Esophagus muscularis mucosa (tissue), 4 donors: Measurements from ENCODE around the gene LIMS1. TPM values are rescaled to one million over a fixed set of nuclear protein-coding genes. Genes with fewer than 3 reads are reported as not detected.

ENCODE experiments used
- DNase-seq: peaks from one replicate; pipeline ENCODE4 v3.0.0-alpha.2; 2017; ENCODE audit errors: extremely low spot score
- H3K27ac ChIP-seq, 4 donors: fragments of 200-600 bp; sonication (generic); replicated peaks in 1 of 4; 1 replicate in 3 of 4; 2 replicates in 1 of 4; pipeline ENCODE4 v1.5.1; 2016 to 2019; ENCODE audit warnings: mild to moderate bottlenecking in 1 of 4
- H3K27me3 ChIP-seq, 4 donors: fragments of 200-600 bp; sonication (generic); one replicate each; pipeline versions ENCODE4 v1.5.1 to v1.6.0; 2016 to 2019
- H3K36me3 ChIP-seq, 4 donors: fragments of 200-600 bp; sonication (generic); one replicate each; pipeline ENCODE4 v1.5.1; 2016 to 2019
- H3K4me1 ChIP-seq, 4 donors: fragments of 200-600 bp; sonication (generic); one replicate each; pipeline ENCODE4 v1.5.1; 2016 to 2019
- H3K4me3 ChIP-seq, 4 donors: fragments of 200-600 bp; sonication (generic); 1 replicate in 2 of 4; 2 replicates in 2 of 4; pipeline ENCODE4 v1.5.1; 2016 to 2019; ENCODE audit warnings: mild to moderate bottlenecking in 4 of 4, moderate library complexity in 1 of 4
- H3K9me3 ChIP-seq, 4 donors: fragments of 200-600 bp; sonication (generic); 1 replicate in 3 of 4; 2 replicates in 1 of 4; pipeline ENCODE4 v1.5.1; 2016 to 2019
- EP300 ChIP-seq: sonication (generic); formaldehyde crosslinking; IDR thresholded peaks from one replicate; pipeline ENCODE4 v1.6.1; 2017; ENCODE audit warnings: antibody characterized with exemption
- POLR2A ChIP-seq: fragments of 450-650 bp; IDR thresholded peaks from one replicate; pipeline ENCODE4 v1.6.1; 2017; ENCODE audit warnings: antibody characterized with exemption, moderate library complexity, mild to moderate bottlenecking, low read depth
- POLR2AphosphoS5 ChIP-seq, 2 donors: sonication (generic); formaldehyde crosslinking; IDR thresholded peaks; one replicate each; pipeline ENCODE4 v1.6.1; 2017; ENCODE audit warnings: antibody characterized with exemption in 2 of 2
- WGBS: methylation state at CpG from one replicate; pipeline ENCODE4 v1.1.5; 2018; 5-methylcytosine and 5-hydroxymethylcytosine counted together
- intact Hi-C: fragments of 100-400 bp; cut with DNase I; formaldehyde crosslinking; loops from one replicate; pipeline ENCODE4 v1.15.1; 2023
- total RNA-seq, 4 donors: library from RNA; depleted of rRNA; stranded (reverse); fragments of >200 nt; gene quantifications; one replicate each; pipeline versions ENCODE4 v1.1.0 to v1.2.1, GENCODE V29; 2016
- TF ChIP-seq, protein P1 (sequence below), 3 experiments: fragments of 200-600 bp in 2 of 3; fragments of 450-650 bp in 1 of 3; sonication (generic) in 2 of 3; IDR thresholded peaks; one replicate each; pipeline ENCODE4 v1.5.1; 2017 to 2019; ENCODE audit warnings: antibody characterized with exemption in 3 of 3, mild to moderate bottlenecking in 2 of 3, moderate library complexity in 1 of 3

The LIMS1 gene
- total RNA-seq, 4 donors from 2014 or later = 71.0 to 141 (median 123) TPM

DNA sequence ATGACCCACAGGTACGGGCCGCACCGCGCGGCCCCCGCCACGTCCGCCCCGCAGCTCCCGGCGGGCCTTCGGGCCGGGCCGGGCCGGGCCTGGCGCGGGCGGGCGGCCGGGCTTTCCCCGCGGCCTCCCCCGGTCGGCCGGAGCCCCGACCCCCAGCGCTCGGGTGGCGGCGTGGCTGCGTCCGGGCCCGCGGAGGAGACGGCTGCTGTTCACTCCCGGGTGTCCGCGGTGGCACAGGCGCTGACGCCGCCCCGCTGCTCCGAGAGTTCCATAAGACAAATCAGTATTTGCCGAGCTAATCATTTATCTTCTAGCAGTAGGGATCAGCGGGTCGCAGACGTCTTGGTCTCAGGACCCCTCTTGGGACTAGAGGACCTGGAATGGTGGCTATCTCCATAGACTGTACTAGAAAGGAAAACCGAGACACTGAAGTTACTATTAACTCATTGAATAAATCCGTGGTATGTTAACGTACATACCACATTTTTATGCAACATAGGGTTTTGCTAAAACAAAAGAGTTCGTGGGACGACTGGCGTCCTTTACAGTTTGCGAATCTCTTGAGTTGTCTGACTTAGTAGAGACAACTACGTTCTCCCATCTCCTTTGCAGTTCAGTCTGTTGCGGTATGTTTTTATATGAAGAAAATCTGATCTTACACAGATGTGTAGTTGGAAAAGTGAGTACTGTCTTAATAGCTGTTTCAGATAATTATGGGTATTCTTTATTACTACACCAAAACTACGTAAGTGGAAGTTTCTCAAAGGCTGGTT is 500 bp downstream of the LIMS1 start:
- 2% methylated on average over 21 of the region's 57 CpGs for WGBS
- DNase-seq = no peak
- Histone ChIP-seq H3K4me3 (peak overlapping the region; percentile 64 to 98 (median 82)), H3K4me1 (peaks cover 13 to 41% (median 37%) of the 10 kb centered on the region in 4 donors), H3K27ac (peak overlapping the region; percentile 90 to 98 (median 96)), H3K9me3 (no peaks in the 10 kb centered on the region), H3K36me3 (no peaks in the 10 kb centered on the region), H3K27me3 (no peaks in the 10 kb centered on the region)
- TF ChIP-seq POLR2A = no peak
- TF ChIP-seq POLR2AphosphoS5 (IDR thresholded peaks at IDR 0.05) = peak in 1 of 2 donors; percentile 21
- intact Hi-C loops = no loop called here

DNA sequence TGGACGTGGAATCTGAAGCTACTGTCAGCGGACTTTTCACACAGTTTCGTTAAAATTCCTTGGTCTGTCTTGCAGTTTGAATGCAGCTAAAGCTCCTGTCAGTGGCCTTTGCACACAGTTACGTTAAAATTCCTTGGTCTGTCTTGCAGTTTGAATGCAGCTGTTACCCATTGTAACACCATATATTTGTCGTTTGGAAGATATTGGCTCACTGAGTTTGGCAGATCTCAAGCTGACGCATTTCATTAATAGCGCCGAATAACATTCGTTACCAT is 1.0 kb downstream of the LIMS1 start:
- WGBS = 19% methylated on average over 9 of the region's 9 CpGs
- intact Hi-C loops = no loop called here
- TF ChIP-seq POLR2A (no peak), POLR2AphosphoS5 (IDR thresholded peaks at IDR 0.05) (no peak), EP300 (no peak)
- TF ChIP-seq, protein P1, sequence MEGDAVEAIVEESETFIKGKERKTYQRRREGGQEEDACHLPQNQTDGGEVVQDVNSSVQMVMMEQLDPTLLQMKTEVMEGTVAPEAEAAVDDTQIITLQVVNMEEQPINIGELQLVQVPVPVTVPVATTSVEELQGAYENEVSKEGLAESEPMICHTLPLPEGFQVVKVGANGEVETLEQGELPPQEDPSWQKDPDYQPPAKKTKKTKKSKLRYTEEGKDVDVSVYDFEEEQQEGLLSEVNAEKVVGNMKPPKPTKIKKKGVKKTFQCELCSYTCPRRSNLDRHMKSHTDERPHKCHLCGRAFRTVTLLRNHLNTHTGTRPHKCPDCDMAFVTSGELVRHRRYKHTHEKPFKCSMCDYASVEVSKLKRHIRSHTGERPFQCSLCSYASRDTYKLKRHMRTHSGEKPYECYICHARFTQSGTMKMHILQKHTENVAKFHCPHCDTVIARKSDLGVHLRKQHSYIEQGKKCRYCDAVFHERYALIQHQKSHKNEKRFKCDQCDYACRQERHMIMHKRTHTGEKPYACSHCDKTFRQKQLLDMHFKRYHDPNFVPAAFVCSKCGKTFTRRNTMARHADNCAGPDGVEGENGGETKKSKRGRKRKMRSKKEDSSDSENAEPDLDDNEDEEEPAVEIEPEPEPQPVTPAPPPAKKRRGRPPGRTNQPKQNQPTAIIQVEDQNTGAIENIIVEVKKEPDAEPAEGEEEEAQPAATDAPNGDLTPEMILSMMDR (IDR thresholded peaks at IDR 0.05) = no peak
- DNase-seq = no peak
- Histone ChIP-seq H3K36me3 (no peaks in the 10 kb centered on the region), H3K27ac (peak overlapping the region; percentile 90 to 98 (median 96)), H3K9me3 (no peaks in the 10 kb centered on the region), H3K27me3 (no peaks in the 10 kb centered on the region), H3K4me3 (peak overlapping the region; percentile 64 to 98 (median 82)), H3K4me1 (peaks cover 13 to 42% (median 38%) of the 10 kb centered on the region in 4 donors)

DNA sequence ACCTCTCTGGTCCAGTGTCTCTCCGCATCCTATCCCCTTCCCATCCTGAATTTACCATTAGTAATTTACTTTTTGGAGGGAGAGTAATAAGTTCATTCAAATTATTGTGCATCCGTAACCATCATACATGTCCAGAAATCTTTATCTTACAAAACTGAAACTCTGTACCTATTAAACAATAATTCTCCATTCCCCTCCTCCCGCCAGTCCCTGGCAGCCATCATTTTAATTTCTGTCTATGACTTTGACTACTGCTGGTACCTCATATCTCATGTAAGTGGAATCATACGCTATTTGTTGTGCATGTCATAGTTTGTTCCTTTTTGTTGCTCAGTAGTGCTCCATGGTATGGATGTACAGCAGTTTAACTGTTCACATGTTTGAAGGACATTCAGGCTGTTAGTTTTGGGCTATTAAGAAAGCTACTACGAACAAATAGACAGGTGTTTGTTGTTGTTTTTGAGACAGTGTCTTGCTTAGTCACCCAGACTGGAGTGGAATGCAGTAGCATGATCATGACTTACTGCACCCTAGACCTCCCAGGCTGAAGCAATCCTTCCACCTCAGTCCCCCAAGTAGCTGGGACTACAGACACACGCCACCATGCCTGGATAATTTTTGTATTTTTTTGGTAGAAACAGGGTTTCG is 2.0 kb downstream of the LIMS1 start:
- Histone ChIP-seq H3K27ac (no peak overlapping the region), H3K4me1 (peaks cover 13 to 52% (median 46%) of the 10 kb centered on the region in 4 donors), H3K4me3 (peak overlapping the region in 3 of 4 donors; percentile 64 to 87 (median 78)), H3K9me3 (no peaks in the 10 kb centered on the region), H3K36me3 (no peaks in the 10 kb centered on the region), H3K27me3 (no peaks in the 10 kb centered on the region)
- 83% methylated on average over 7 of the region's 7 CpGs for WGBS
- TF ChIP-seq, protein P1 (IDR thresholded peaks at IDR 0.05) = no peak
- TF ChIP-seq POLR2A = no peak
- no peak for TF ChIP-seq EP300
- no peak for TF ChIP-seq POLR2AphosphoS5 (IDR thresholded peaks at IDR 0.05)
- DNase-seq = no peak
- intact Hi-C loops = no loop called here

DNA sequence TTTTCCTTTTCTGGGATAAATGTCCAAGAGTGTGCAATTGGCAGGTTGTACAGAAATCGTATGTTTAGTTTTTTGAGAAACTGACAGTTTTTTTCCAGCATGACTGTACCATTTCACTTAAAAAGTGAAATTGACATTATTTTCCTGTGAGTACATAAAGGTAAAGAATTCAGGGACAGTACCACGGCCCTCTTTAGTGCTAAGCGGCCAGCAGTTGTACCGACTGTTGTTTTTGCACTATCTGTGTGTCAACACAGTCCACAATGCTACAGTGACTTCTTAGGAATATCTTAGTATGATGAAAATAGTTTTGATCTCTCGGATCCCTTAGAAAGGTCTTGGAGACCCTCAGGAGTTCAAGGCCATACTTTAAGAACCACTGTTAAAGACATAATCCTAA is 2.6 kb downstream of the LIMS1 start:
- H3K27me3 ChIP-seq = no peaks in the 10 kb centered on the region
- TF ChIP-seq POLR2AphosphoS5 (IDR thresholded peaks at IDR 0.05) = no peak
- intact Hi-C loops = no loop called here
- peaks cover 18 to 58% (median 53%) of the 10 kb centered on the region in 4 donors for H3K4me1 ChIP-seq
- no peaks in the 10 kb centered on the region for H3K9me3 ChIP-seq
- no peak overlapping the region for H3K4me3 ChIP-seq
- 85% methylated on average over 5 of the region's 5 CpGs for WGBS
- DNase-seq = no peak
- no peaks in the 10 kb centered on the region for H3K36me3 ChIP-seq
- H3K27ac ChIP-seq = no peak overlapping the region

DNA sequence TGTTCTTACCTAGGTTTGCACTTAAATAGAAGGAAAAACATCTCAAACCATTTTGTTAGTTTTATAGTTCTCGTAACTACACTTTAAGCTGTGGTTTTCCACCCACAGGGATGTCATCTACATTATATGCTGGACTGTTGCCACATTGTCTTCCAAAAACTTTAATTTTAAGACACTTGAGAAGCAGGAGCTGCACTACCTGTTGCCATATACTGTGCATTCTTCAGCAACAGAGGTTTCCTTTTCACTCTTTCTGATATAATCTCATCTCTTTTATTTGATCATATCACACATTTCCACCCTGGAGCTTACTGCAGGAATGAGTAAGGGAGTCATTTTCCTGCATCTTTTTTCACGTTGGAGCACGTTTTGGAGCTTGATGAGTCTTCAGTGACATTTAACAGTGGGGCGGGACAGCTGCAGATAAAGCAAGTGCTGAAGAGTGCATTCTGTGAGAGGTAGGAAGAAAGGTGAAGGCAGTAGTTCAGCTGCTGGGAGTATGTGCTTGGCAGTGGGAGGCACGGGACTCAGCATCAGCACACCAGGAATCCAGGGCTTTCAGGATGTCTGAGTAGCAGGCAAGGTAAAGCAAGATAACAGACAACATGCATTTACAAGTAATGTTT is 3.8 kb downstream of the LIMS1 start:
- Histone ChIP-seq H3K4me1 (peaks cover 19 to 67% (median 58%) of the 10 kb centered on the region in 4 donors), H3K27me3 (no peaks in the 10 kb centered on the region), H3K4me3 (no peak overlapping the region), H3K36me3 (no peaks in the 10 kb centered on the region), H3K9me3 (no peaks in the 10 kb centered on the region), H3K27ac (no peak overlapping the region)
- TF ChIP-seq EP300 (no peak), POLR2AphosphoS5 (IDR thresholded peaks at IDR 0.05) (no peak), POLR2A (no peak)
- TF ChIP-seq, protein P1 (IDR thresholded peaks at IDR 0.05) = no peak
- no peak for DNase-seq
- intact Hi-C loops = no loop called here
- 61% methylated on average over 5 of the region's 5 CpGs for WGBS
